ENCODE measurements around the gene NADSYN1.

DNA sequence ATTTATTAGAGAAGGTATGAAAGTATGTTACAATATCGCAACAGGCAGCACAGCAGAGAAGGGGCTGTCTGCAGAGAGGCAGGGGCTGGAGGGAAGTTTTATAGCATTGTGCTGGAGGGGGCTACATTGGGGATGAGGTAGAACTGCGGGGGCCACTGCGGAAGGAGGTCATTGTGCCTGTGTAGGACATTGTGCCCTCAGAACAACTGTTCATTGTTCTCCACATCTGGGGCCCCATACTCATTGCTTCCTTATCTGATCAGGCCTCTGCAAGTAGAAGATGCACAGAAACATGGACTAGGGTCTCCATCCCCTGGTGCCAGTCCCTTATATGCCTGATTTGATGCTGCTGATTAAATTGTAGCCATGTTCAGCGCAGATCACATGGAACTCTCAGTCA lies 12.1 kb downstream of the NADSYN1 start:
- TF ChIP-seq, protein P1, sequence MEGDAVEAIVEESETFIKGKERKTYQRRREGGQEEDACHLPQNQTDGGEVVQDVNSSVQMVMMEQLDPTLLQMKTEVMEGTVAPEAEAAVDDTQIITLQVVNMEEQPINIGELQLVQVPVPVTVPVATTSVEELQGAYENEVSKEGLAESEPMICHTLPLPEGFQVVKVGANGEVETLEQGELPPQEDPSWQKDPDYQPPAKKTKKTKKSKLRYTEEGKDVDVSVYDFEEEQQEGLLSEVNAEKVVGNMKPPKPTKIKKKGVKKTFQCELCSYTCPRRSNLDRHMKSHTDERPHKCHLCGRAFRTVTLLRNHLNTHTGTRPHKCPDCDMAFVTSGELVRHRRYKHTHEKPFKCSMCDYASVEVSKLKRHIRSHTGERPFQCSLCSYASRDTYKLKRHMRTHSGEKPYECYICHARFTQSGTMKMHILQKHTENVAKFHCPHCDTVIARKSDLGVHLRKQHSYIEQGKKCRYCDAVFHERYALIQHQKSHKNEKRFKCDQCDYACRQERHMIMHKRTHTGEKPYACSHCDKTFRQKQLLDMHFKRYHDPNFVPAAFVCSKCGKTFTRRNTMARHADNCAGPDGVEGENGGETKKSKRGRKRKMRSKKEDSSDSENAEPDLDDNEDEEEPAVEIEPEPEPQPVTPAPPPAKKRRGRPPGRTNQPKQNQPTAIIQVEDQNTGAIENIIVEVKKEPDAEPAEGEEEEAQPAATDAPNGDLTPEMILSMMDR (IDR thresholded peaks at IDR 0.05; ENCODE audit: insufficient read depth, low read length, poor library complexity, severe bottlenecking), result no peak
- no peak for TF ChIP-seq EZH2phosphoT487 (conservative IDR thresholded peaks at IDR 0.05; ENCODE audit: low read length)

Measured in SU-DHL-6 (cell line).